GM19043 (cell line): ENCODE results near the gene CD79B.
"Not testable (repeated sequence)": the region's sequence is repeated elsewhere in the genome, so short reads cannot be mapped to it uniquely, and the experiment has no call there.

Source experiments
- ATAC-seq: cut with Tn5 transposase; IDR thresholded peaks from one replicate; pipeline ENCODE4 v1.9.1; 2021; ENCODE audit warnings: low read depth; ENCODE audit not compliant: unreplicated experiment

CD79B gene

GRCh38 chr17:63881935-63882601, 50.1 kb downstream of the CD79B start, which contains the start of gene GH2:
Gene GH2 (minus strand): TSS chr17:63881944. CDS start chr17:63881801, 143 bp downstream.
- ATAC-seq: peak; percentile 57

- ATAC-seq: not testable (repeated sequence)
Measured at GRCh38 chr17:63881337-63881736, 50.8 kb downstream of the CD79B start.

- no peak for ATAC-seq
Measured at GRCh38 chr17:63880706-63881105, 51.4 kb downstream of the CD79B start.
